Chondrocyte (in vitro differentiated cells): ENCODE results near the gene ASPHD2. TPM values are rescaled to one million over a fixed set of nuclear protein-coding genes. Genes with fewer than 3 reads are reported as not detected.

Source experiments
- DNase-seq: peaks from one replicate; pipeline ENCODE4 v3.0.0; 2021; ENCODE audit warnings: mixed read lengths, low spot score
- H3K27ac Mint-ChIP-seq: one replicate; pipeline ENCODE4 v1.8.0; 2021; ENCODE audit warnings: mild to moderate bottlenecking, moderate library complexity, mixed read lengths; ENCODE audit not compliant: unreplicated experiment
- H3K27me3 Mint-ChIP-seq: 2 replicates; pipeline ENCODE4 v1.8.0; 2021; ENCODE audit warnings: low read depth, mixed read lengths
- H3K36me3 Mint-ChIP-seq: 2 replicates; pipeline ENCODE4 v1.8.0; 2021; ENCODE audit warnings: low read depth, mixed read lengths
- H3K4me1 Mint-ChIP-seq: 2 replicates; pipeline ENCODE4 v1.8.0; 2021; ENCODE audit warnings: low read depth, mild to moderate bottlenecking, mixed read lengths
- H3K4me3 Mint-ChIP-seq: one replicate; pipeline ENCODE4 v1.8.0; 2021; ENCODE audit warnings: mild to moderate bottlenecking, moderate library complexity, mixed read lengths; ENCODE audit not compliant: unreplicated experiment
- H3K9me3 Mint-ChIP-seq: 2 replicates; pipeline ENCODE4 v1.8.0; 2021; ENCODE audit warnings: low read depth, mixed read lengths
- CTCF ChIP-seq: fragments of 200-600 bp; sonication (generic); IDR thresholded peaks from 2 replicates; pipeline ENCODE4 v1.5.0; 2021; ENCODE audit warnings: antibody characterized with exemption, mild to moderate bottlenecking, moderate library complexity
- total RNA-seq: library from RNA; stranded (reverse); gene quantifications from 3 replicates; pipeline ENCODE4 v1.2.1, GENCODE V29; 2021

Gene ASPHD2
- total RNA-seq, 1 donor from 2014 or later: 6.8 TPM

- H3K27ac Mint-ChIP-seq: peak overlapping the region; percentile 81
- H3K4me1 Mint-ChIP-seq: peaks cover 29% of the 10 kb centered on the region
- no peak for TF ChIP-seq CTCF
- H3K4me3 Mint-ChIP-seq: no peak overlapping the region
- DNase-seq: no peak
- H3K36me3 Mint-ChIP-seq: peaks cover under 1% of the 10 kb centered on the region
- H3K27me3 Mint-ChIP-seq: no peaks in the 10 kb centered on the region
- no peaks in the 10 kb centered on the region for H3K9me3 Mint-ChIP-seq
Observed at GRCh38 chr22:26416670-26417276, 12.3 kb upstream of the ASPHD2 start.

GRCh38 chr22:26417406-26417805 is 11.7 kb upstream of the ASPHD2 start:
- H3K27me3 Mint-ChIP-seq: no peaks in the 10 kb centered on the region
- H3K27ac Mint-ChIP-seq: peak overlapping the region; percentile 81
- no peak for DNase-seq

GRCh38 chr22:26418620-26419019 is 10.4 kb upstream of the ASPHD2 start:
- H3K4me3 Mint-ChIP-seq: no peak overlapping the region
- H3K36me3 Mint-ChIP-seq: peaks cover 4% of the 10 kb centered on the region
- no peak for TF ChIP-seq CTCF
- no peak overlapping the region for H3K27ac Mint-ChIP-seq
- peaks cover 23% of the 10 kb centered on the region for H3K4me1 Mint-ChIP-seq
- H3K27me3 Mint-ChIP-seq: no peaks in the 10 kb centered on the region
- DNase-seq: no peak
- peaks cover 5% of the 10 kb centered on the region for H3K9me3 Mint-ChIP-seq

More at GRCh38 chr22:26417406-26417805, 11.7 kb upstream of the ASPHD2 start:
- Mint-ChIP-seq H3K4me3 (no peak overlapping the region), H3K36me3 (peaks cover 1% of the 10 kb centered on the region), H3K4me1 (peaks cover 29% of the 10 kb centered on the region), H3K9me3 (no peaks in the 10 kb centered on the region)
- TF ChIP-seq CTCF: no peak

GRCh38 chr22:26426924-26427323 is 2.1 kb upstream of the ASPHD2 start:
- Mint-ChIP-seq H3K9me3 (peaks cover 5% of the 10 kb centered on the region), H3K36me3 (peaks cover 3% of the 10 kb centered on the region), H3K4me3 (peak overlapping the region; percentile 51), H3K4me1 (peaks cover 27% of the 10 kb centered on the region), H3K27me3 (peaks cover 8% of the 10 kb centered on the region), H3K27ac (peak overlapping the region; percentile 3)
- no peak for DNase-seq
- TF ChIP-seq CTCF: no peak

GRCh38 chr22:26429458-26430286 is 612 bp downstream of the ASPHD2 start:
- TF ChIP-seq CTCF: no peak
- Mint-ChIP-seq H3K27ac (peak overlapping the region; percentile 58), H3K4me3 (peak overlapping the region; percentile 73), H3K4me1 (peaks cover 27% of the 10 kb centered on the region), H3K9me3 (no peaks in the 10 kb centered on the region), H3K36me3 (peaks cover 6% of the 10 kb centered on the region), H3K27me3 (peaks cover 8% of the 10 kb centered on the region)
- no peak for DNase-seq
